ENCODE results near the gene LGALS3.
A peak's percentile ranks its signal among the peaks of the same experiment; 100 is the strongest.

Gene LGALS3

DNA sequence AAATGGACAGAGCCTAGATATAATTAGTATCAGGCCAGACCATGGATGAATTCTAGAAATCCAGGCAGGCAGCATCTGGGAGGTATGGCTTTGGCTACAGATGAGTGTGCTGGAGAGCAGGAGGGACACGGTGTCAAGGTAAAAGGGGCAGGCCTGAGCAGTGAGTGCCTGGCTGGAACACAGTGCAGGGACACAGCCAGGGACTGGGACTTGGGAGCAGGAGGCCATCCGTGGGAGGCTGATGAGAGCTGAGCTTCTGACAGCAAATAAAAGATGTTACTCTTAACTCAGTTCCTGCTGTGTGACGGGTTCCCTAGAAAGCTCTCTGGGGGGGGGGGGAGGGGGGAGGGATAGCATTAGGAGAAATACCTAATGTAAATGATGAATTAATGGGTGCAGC is 13.6 kb upstream of the LGALS3 start:
- no peak for DNase-seq

DNA sequence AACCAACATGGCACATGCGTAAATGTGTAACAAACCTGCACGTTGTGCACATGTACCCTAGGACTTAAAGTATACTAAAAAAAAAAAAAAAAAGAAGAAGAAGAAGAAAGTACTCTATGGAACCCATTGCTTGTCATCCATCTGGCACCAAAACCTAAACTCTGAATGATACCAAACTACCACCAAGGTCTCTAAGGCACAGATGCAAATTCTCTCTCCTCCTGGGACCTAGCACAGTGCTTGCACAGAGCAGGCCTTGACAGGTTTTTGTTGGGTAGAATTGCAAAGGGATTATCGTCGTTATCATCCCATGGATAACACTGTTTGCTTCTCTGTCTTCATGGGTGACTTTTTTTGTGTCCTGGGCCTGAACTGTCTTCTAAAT is 13.2 kb upstream of the LGALS3 start:
- DNase-seq = no peak

DNA sequence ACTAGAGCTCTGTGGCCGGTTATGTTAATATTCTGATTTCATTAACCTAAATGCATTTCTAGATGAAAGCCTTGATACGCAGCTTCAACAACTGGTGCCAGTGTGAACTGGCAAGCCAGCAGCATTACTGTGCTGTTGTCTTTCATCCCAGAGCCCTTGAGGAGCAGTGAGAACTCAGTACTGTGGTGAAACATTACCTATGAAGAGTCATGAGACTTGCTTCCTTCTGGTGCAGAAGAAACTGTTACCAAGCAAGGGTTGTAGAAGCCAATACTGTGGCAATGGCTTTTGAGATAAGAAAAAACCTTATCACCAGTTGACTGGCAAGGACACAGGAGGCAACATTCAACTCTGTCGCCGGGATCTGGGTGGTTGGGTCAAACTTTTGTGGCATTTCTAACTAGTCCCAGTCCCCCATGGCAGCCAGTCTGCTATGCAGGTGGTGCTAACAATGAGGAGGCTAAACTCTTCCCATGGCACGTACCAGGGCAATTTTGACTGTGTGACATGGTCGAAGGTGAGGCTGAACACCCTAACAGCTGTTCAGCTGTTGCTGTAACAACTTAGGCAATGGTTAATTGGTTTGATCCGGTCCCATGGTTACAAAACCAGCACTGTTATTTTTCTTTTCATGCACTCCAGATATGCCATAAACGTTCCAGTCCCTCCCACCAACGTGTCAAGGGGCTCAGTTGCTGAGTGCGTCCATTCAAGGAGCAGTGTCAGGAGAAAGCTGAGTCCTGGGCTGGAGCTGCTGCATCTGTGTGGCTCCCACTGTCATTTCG is 12.6 kb upstream of the LGALS3 start:
- DNase-seq = no peak

DNA sequence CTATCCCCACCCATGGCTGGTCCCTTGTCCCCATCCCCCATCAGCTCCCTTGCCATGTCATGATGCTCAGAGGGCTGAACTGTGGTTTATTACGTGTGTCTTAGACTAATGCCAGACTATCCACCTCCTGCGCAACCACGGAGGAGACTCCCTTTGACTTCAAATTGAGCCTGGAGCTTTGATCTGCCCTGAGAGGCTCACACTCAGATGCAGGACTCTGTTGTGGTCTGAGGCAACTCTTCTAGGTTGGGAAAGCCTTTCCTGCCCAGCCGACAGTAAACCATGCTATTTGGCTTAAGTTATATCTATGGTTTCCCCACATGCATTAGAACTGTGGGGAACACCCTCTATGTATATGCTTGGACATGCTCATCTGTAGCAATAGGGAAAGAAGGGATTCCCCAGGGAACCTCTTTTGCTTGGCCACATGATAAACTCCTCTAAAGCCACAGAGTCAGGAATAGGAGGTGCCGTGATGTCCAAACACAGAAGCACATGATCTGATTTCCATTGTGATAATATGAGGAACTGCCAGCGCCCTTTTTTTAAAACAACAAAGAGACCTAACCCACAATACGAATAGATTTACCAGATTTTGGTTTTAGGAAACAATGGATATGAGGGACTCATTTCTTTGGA is 11.1 kb upstream of the LGALS3 start:
- no peak for DNase-seq

GRCh38 chr14:55118761-55119160 is 10.3 kb upstream of the LGALS3 start:
- DNase-seq = no peak

GRCh38 chr14:55120571-55121495 is 8.2 kb upstream of the LGALS3 start:
- peak; percentile 68 for DNase-seq

DNA sequence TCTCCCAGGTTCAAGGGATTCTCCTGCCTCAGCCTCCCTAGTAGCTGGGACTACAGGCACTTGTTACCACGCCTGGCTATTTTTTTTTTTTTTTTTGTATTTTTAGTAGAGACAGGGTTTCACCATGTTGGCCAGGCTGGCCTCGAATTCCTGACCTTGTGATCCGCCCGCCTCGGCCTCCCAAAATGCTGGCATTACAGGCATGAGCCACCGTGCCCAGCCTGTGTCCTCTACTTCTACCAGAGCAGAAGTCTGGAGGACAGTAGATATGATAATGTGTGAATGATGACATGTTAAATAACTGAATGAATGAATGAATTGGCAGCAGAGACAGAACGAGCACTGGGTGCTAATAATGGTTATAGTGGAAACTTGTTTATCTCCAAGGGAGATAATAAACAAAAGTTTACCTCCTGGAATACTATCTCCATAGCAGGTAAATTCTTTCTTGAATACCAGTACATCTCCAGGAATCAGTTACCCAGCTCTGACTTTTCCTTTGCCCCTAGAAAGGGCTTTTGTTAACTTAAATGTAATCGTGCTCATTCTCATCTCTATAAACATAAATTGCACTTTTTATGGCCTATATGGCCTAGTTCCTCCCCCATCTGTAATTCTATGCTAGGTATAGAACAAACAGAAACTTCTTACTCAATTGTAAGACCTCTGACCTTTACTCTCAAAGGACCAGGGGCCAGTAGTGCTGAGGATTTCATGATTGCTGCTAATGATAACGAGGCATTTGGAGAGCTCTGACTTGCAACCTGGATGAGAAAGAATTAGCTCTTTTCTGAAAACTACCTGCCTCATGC is 7.2 kb upstream of the LGALS3 start:
- no peak for DNase-seq

DNA sequence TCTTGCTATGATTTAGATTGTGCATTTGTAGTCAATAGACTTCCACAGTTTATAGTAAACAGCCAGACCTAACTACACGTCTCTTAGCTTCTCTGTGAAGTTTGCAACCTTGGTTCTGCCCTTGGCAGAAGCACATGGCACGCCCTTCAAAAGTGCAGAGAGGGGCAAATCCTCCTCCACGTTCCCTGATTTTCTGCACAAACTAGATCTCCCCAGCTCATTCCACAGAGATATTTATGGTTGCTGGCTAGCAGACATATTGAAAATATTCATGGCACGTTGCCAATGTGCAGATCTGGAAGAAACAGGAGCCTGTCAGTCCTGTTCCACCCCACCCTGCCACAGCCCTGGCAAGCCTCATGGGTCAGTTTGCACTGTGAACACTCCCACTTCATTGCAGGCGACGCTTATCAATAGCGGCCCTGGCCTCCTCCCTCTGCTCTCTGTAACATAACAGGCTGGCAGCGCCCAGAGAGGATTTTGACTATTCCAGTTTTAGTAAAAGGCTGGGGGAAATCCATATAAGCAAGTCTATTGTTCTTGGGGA is 6.5 kb upstream of the LGALS3 start:
- peak; percentile 53 for DNase-seq

GRCh38 chr14:55123101-55123500 is 6.0 kb upstream of the LGALS3 start:
- peak; percentile 74 for DNase-seq

- DNase-seq = no peak
These were observed 5.0 kb upstream of the LGALS3 start for GRCh38 chr14:55123852-55124639.

DNA sequence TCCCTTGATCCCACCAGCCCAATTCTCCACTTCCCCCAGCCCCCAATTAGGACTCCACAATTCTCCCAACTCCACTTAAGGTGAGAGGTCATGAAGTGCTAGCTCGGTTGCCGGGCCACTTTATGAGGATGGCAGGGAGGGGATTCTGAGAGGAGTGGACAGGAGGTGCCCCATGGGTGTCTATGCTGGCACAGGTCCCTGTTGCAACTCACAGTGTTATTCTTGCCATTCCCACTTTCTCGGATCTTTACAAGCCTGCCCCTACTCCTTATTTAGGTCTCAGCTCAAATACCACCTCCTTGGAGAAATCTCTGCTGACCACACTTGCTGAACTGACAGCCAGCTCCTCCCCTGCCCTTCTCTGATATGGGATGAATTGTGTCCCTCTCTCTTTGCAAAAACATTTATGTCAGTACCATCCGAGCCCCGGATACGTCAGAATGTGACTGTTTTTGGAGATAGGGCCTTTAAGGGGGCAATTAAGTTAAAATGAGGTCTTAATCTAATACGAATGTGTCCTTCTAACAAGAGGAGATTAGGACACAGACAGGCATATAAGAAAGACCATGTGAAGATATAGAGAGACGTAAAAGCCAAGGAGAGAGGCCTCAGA is 4.2 kb upstream of the LGALS3 start:
- no peak for DNase-seq

GRCh38 chr14:55125403-55125802 is 3.6 kb upstream of the LGALS3 start:
- DNase-seq = no peak

DNA sequence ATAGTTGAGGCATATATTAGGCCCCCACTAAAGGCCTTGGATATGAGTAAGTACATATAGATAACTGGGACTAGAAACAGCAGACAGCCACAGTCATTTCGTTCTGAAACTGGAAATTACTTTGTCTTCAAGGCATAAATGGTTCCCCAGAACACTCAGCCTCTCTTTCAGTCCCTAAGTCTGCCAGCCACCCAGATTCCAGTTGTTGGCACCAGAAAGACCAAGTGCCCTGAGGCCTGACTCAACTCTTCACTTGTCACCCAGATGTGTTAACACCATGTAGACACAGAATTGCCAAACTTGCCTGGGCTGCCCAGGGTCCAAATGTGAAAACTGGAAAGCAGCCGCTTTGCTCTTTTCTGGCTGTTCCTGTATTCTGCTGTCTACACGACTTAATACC is 3.0 kb upstream of the LGALS3 start:
- DNase-seq = no peak

DNA sequence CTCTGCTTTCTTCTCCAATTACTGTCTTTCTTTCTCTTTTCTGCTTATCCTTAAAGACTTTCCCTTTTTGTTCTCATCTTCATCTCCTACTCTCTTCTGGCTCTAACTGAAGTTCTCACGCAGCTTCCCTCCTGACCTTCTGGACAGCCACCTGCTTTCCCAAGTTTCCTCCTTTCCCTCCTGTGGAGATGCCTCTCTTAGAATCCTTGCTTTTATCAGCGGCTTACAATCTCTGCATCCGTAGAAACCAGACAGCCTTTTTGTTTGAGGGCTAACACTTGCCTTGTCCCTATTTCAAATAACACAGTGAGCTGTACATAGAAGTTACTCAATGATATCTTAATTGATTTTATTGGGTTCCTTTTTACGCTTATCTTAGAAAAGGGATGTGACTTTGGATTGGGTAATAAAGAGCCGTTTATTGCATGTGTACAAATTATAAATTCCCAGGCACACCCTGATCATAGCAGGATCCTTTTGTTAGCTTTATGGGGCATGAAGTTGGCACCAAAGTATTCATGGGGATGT is 2.1 kb upstream of the LGALS3 start:
- no peak for DNase-seq

GRCh38 chr14:55127460-55127951 is 1.5 kb upstream of the LGALS3 start:
- peak; percentile 94 for DNase-seq

- no peak for DNase-seq
These were observed 516 bp upstream of the LGALS3 start for GRCh38 chr14:55128386-55129085.

GRCh38 chr14:55129428-55130195 is 560 bp downstream of the LGALS3 start:
- DNase-seq = peak; percentile 61

- no peak for DNase-seq
These were observed 1.1 kb downstream of the LGALS3 start for GRCh38 chr14:55130196-55130550.
